Esophagus mucosa (tissue), 1 donor: ENCODE results near the gene CXCL9. TPM values are rescaled to one million over a fixed set of nuclear protein-coding genes. Genes with fewer than 3 reads are reported as not detected.
"Not testable (repeated sequence)": the region's sequence is repeated elsewhere in the genome, so short reads cannot be mapped to it uniquely, and the experiment has no call there.

Source experiments
- ATAC-seq: fragments of 200-7000 bp; cut with Tn5 transposase; one replicate; pipeline ENCODE4 v1.9.1; 2020
- total RNA-seq: library from RNA; stranded (reverse); gene quantifications from one replicate; pipeline ENCODE4 v1.2.4, GENCODE V29; 2023
- donor health status: DM: yes; HTN: yes; CAD: no.

The CXCL9 gene
- total RNA-seq, 1 donor from 2014 or later: not detected

GRCh38 chr4:75954811-75955210, 52.5 kb downstream of the CXCL9 start:
- ATAC-seq: not testable (repeated sequence)

GRCh38 chr4:75953509-75953908, 53.8 kb downstream of the CXCL9 start:
- ATAC-seq: no peak

Other genes with a start within 250 kb of the CXCL9 start
- gene PPEF2, start 105.1 kb downstream of the CXCL9 start, total RNA-seq: not detected
- gene NAAA, start 66.5 kb downstream of the CXCL9 start, total RNA-seq: 22.9 TPM
- gene SDAD1, start 16.6 kb downstream of the CXCL9 start, total RNA-seq: 27.5 TPM
- gene CXCL10, start 16.0 kb upstream of the CXCL9 start, total RNA-seq: 0.32 TPM
- gene CXCL11, start 28.6 kb upstream of the CXCL9 start, total RNA-seq: 0.24 TPM
- gene ART3, start 67.2 kb upstream of the CXCL9 start, total RNA-seq: not detected
- gene NUP54, start 140.9 kb upstream of the CXCL9 start, total RNA-seq: 31.7 TPM
- 70.0 TPM for gene SCARB2, start 206.3 kb upstream of the CXCL9 start, total RNA-seq
- 0.20 TPM for gene FAM47E, start 244.2 kb upstream of the CXCL9 start, total RNA-seq